HUES48 (cell line): ENCODE measurements around the gene ULBP2.
A peak's percentile ranks its signal among the peaks of the same experiment; 100 is the strongest.
"Not testable (repeated sequence)": the region's sequence is repeated elsewhere in the genome, so short reads cannot be mapped to it uniquely, and the experiment has no call there.

Experiments
- H3K27ac ChIP-seq: one replicate; pipeline ENCODE4 v1.7.0; 2013; ENCODE audit warnings: low read depth, low read length, inconsistent platforms
- H3K27me3 ChIP-seq: 2 replicates; pipeline ENCODE4 v1.6.1; 2013; ENCODE audit warnings: mild to moderate bottlenecking, low read length; ENCODE audit not compliant: control insufficient read depth, insufficient read depth
- H3K36me3 ChIP-seq: 2 replicates; pipeline ENCODE4 v1.6.1; 2013; ENCODE audit warnings: low read length; ENCODE audit not compliant: control insufficient read depth, insufficient read depth
- H3K4me1 ChIP-seq: 2 replicates; pipeline ENCODE4 v1.6.1; 2013; ENCODE audit warnings: mild to moderate bottlenecking, low read length; ENCODE audit not compliant: control insufficient read depth, insufficient read depth
- H3K4me3 ChIP-seq: 2 replicates; pipeline ENCODE4 v1.5.1; 2013; ENCODE audit warnings: mild to moderate bottlenecking, low read depth, low read length
- H3K9ac ChIP-seq: 2 replicates; pipeline ENCODE4 v1.6.1; 2013; ENCODE audit warnings: mild to moderate bottlenecking, low read depth, low read length, moderate library complexity
- H3K9me3 ChIP-seq: 2 replicates; pipeline ENCODE4 v1.6.1; 2013; ENCODE audit warnings: low read length; ENCODE audit not compliant: control insufficient read depth, insufficient read depth

ULBP2 gene

DNA sequence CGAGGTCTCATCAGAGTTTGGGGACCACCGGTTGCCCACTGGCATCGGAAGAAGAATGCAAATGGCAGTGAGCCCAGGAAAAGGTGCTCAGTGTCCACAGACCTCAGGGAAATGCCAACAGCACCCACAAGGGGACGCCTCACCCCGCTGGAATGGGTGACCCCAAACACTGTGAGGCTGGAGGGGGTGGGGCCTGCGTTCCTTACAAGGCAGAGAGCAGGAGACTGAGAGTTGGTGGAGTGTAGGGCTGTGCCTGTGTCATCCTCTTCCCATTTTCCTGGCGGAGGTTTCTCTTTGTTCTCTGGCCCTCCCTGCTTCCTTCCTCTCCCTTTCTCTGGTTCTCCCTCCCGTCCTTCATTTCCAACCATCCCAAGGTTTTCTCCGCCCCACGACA, 12.1 kb downstream of the ULBP2 start:
- H3K9ac ChIP-seq, H3K4me3 ChIP-seq: not testable (repeated sequence)

DNA sequence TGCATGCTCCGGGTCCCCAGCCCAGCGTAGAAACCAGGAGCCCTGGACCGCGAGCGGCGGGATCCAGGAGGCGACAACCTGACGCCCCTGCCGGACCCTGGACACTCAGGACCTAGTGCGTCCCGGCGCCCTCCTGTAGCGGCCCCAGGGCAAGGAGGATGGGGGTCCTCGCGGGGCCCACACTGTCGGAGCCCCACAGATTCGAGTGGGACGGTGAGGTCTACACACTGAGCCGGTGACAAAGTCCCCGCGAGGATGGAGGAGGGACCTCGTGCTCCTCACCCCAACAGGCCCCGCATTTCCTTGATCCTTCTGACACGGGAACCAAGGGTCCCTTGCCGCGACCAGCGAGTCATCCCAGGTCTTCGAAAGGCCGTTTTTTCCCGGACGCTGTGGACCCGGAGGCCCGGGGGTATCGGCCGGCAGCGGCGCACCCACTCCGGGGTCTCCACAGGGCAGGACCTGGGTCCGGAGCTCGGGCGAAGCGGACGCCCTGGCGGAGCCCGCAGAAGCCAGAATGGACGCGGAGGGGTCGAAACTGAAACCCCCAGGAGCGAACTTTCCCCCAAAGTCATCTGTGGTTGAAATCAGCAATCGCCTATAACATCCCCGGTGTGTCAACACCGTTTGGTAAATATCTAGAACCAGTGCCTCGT, 12.6 kb downstream of the ULBP2 start:
- H3K36me3 ChIP-seq, H3K27ac ChIP-seq: not testable (repeated sequence)

More for the DNA sequence above, 12.1 kb downstream of the ULBP2 start:
- peaks cover 97% of the 10 kb centered on the region for H3K27me3 ChIP-seq
- not testable (repeated sequence) for H3K4me1 ChIP-seq, H3K36me3 ChIP-seq, H3K9me3 ChIP-seq, H3K27ac ChIP-seq

DNA sequence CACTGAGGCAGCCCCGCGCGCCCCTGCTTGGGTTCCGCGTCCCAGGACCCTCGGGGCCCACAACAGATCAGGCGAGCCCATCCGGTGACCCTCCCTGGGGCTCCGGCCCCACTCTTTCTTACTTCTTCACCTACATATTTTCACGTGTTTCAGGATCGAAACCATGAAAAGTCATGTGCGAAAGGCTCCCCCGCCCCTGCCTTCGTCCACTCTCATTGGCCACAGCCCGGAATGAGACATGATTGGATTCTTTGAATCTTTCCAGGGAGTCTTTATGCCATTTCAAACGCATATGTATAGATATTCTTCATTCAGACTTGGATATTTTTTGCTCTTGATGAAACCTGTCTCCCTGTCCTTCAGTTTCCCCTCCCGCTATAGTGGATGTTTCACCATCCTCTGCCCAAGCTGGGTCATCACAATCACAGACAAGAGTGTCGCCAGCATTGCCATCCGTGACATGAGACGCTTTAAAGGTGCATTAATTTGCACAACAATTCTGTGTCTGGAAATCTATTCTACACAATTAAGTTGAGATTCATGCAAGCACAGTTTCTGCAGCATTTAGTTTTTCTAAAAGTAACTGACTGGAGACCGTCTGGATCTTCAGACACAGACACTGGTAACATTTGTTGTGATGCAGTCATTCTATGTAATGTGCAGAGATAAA, 13.3 kb downstream of the ULBP2 start:
- H3K27me3 ChIP-seq, result peaks cover 97% of the 10 kb centered on the region
- not testable (repeated sequence) for H3K27ac ChIP-seq, H3K9me3 ChIP-seq, H3K36me3 ChIP-seq, H3K4me1 ChIP-seq, H3K9ac ChIP-seq, H3K4me3 ChIP-seq

More for the DNA sequence above, 12.6 kb downstream of the ULBP2 start:
- peaks cover 98% of the 10 kb centered on the region for H3K27me3 ChIP-seq
- not testable (repeated sequence) for H3K4me1 ChIP-seq, H3K9ac ChIP-seq, H3K9me3 ChIP-seq, H3K4me3 ChIP-seq

DNA sequence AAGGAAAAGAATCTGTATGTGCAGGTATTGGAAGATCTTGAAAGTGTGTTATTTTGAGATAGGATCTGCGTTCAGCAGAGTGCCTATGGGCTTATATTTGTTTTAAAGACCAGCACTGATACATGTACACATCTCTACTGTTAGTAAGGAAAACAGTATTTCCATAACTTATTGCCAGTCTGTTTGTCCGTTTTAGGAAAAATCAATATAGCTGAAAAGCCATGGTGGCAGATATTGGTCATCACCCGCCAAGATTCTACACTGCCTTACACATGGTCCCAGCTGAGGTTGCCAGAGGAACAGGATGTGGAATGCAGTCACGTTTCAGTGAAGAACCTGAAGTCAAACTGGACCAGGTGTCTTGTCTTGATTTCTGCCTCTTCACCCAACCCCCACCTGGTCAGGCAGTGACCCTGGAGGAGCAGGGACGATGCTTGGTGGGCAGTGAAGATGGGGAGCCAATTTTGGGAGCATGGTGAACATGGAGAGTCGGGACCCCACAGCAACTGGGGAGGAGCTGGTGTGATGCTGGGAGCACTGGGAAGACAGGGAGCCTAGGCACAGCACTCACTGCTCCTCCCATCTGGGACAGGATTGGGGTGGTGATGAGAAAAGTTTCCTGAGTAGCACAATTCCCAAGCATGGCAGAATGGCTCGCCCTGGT, 14.0 kb downstream of the ULBP2 start:
- not testable (repeated sequence) for H3K9ac ChIP-seq, H3K36me3 ChIP-seq, H3K27ac ChIP-seq, H3K4me3 ChIP-seq, H3K9me3 ChIP-seq, H3K4me1 ChIP-seq
- H3K27me3 ChIP-seq, result peaks cover 97% of the 10 kb centered on the region

DNA sequence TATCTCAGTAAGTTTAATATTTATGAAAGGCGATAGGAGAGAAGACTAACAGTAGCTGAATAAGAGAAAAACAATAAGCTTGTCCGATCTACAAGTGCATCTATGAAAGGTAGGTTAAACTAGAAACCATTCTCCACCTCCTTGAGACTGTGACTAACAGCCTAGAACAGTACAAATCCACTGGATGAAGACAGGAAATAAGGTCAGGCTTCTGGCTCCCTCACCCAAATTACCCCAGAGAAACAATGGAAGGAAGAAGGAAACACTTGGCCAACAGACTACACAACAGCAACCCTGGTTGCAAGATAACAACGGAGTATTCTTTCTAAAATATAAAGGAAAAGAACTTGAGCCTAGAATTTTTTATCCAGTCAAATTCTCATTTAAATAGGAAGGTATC, 16.3 kb downstream of the ULBP2 start:
- H3K27me3 ChIP-seq, result peaks cover 97% of the 10 kb centered on the region
- not testable (repeated sequence) for H3K27ac ChIP-seq, H3K36me3 ChIP-seq, H3K9me3 ChIP-seq, H3K4me1 ChIP-seq, H3K9ac ChIP-seq, H3K4me3 ChIP-seq

DNA sequence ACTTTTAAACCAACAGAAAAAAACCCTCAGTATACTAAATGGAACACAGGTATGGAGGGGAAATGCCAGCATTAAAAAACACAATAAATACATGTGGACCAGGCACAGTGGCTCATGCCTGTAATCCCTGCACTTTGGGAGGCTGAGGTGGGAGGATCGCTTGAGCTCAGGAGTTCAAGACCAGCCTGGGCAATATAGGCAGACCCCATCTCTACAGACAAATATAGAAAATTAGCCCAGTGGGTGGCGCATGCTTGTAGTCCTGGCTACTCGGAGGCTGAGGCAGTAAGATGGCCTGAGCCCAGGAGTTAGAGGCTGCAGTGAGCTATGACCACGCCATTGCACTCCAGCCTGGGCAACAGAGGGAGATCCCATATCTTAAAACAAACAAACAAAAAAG, 18.0 kb downstream of the ULBP2 start:
- H3K4me1 ChIP-seq, H3K9ac ChIP-seq, H3K36me3 ChIP-seq, H3K27ac ChIP-seq, H3K4me3 ChIP-seq, H3K9me3 ChIP-seq: not testable (repeated sequence)
- peaks cover 97% of the 10 kb centered on the region for H3K27me3 ChIP-seq

DNA sequence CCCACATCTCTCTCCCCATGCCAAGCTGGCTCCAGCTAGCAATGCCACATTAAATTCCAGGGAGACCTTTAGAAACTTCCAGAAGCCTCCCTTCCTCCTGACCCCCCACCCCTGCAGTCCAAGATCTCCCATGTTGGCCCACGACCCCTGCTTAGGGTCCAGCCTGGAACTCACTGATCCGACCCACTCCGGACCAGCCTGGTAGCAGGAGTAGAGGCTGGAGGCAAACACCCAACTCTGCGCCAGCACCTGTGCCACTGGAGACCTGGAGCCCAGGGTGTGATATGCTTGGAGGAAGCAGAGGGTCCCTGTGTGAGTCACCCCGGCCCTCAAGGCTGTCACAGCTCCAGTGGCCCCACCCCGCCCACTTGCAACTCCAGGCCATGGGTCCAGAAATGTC, 18.7 kb downstream of the ULBP2 start:
- no peak overlapping the region for H3K4me3 ChIP-seq
- peaks cover 97% of the 10 kb centered on the region for H3K27me3 ChIP-seq
- no peaks in the 10 kb centered on the region for H3K9me3 ChIP-seq
- no peak overlapping the region for H3K9ac ChIP-seq
- peaks cover 13% of the 10 kb centered on the region; the same call in 1 of the 2 replicates for H3K4me1 ChIP-seq
- H3K36me3 ChIP-seq, result no peaks in the 10 kb centered on the region
- H3K27ac ChIP-seq, result no peak overlapping the region

DNA sequence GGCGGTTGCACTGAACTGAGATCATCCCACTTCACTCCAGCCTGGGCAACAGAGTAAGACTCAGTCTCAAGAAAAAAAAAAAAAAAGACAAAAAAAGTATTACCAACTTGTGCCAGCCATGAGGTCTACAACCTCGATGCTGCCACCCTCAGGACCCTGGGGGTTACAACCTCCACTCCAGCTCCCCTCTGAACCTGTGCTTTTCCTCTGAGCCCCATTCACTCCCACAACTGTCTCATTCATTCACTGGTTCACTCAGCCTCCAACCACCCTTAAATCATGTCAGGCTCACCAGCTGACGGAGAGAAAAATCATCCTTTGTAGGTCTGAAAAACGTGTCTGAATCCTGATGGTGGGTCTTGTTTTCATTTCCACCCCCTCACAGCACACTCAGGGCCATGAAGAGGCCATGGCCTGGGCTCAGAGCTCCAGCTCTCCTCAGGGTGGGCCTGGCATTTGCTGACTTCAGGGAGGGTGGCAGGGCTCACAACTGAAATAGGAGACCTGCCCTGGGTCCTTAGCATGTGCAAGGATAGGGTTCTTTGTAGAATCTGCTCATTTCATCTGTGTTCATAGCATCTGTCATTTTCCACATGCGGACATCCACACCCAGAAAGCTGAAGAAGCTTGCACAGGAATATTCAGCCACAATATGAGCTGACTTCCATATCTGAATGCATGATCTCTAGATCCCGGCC, 20.1 kb downstream of the ULBP2 start:
- H3K36me3 ChIP-seq, result no peaks in the 10 kb centered on the region
- peaks cover 13% of the 10 kb centered on the region; the same call in 1 of the 2 replicates for H3K4me1 ChIP-seq
- H3K27ac ChIP-seq, result no peak overlapping the region
- H3K4me3 ChIP-seq, result no peak overlapping the region
- H3K9ac ChIP-seq, result no peak overlapping the region
- H3K27me3 ChIP-seq, result peaks cover 97% of the 10 kb centered on the region
- no peaks in the 10 kb centered on the region for H3K9me3 ChIP-seq

DNA sequence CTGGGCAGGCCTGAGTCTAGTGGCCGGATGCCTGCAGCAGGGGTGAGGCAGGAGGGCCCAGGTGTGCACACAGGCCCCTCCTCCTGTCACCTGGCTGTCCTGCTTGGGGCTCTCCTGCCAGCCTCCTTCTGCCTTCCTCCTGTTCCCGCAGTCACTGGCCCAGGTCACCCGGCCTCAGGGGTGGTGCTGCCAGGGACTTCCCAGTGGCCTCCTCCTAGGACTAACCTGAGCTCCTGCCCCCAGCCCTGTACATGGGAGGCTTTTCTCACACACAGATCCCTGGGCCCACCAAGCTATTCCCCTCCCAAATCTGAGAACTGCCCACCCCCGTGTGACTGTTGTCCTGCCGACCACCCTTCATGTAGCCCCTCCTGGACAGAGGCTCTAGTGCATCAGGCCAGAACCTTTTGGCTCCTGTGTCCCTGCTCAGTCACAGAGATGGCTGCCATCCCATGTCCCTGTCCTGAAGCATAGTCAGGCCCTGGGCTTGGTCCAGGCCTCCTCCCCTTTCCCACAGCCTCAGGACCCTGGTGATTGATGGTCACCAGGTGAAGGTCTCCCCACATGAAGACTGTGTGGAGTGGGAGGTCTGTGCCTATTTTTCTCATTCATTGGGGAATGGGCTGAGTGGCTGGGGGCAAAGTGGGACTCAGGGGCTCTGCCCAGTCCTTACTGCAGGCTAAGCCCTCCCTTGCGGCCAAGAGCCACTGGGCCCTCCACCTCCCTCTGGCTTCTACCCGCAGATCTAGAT, 20.8 kb downstream of the ULBP2 start:
- Histone ChIP-seq H3K4me3 (peak overlapping the region; percentile 78), H3K27ac (no peak overlapping the region), H3K9me3 (no peaks in the 10 kb centered on the region), H3K27me3 (peaks cover 97% of the 10 kb centered on the region), H3K9ac (0 out of 2 replicates have a peak overlapping the region, but pooled peaks have one; percentile 76), H3K4me1 (peaks cover 13% of the 10 kb centered on the region; the same call in 1 of the 2 replicates), H3K36me3 (no peaks in the 10 kb centered on the region)

DNA sequence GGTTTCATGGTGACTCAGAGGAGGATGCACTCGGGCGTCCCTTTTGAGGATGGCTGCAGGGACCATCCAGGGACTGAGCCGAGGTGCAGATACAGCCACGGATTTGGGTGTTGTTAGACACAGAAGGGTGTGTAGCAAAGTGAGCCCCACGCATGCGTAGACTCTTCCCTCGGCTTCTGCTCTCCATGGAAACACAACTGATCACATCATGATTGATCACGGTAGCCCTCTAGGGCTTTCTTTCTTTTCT, 21.3 kb downstream of the ULBP2 start:
- Histone ChIP-seq H3K9ac (peak overlapping the region; percentile 76; the same call in 1 of the 2 replicates), H3K4me3 (peak overlapping the region; percentile 78), H3K9me3 (no peaks in the 10 kb centered on the region), H3K27ac (no peak overlapping the region), H3K36me3 (no peaks in the 10 kb centered on the region), H3K4me1 (peaks cover 13% of the 10 kb centered on the region; the same call in 1 of the 2 replicates), H3K27me3 (peaks cover 97% of the 10 kb centered on the region)
